GF-D8 (cell line): ENCODE data around the gene SIGLEC9.

ENCODE experiments used
- DNase-seq: peaks from one replicate; lab custom pipeline; 2025; lab: John Stamatoyannopoulos, UW

The SIGLEC9 gene

GRCh38 chr19:51124729-51125128 lies at the start of gene SIGLEC9:
Gene SIGLEC9, plus strand, starts transcription at chr19:51124906. Its CDS starts 69 bp downstream, at chr19:51124975.
- DNase-seq = no peak

DNA sequence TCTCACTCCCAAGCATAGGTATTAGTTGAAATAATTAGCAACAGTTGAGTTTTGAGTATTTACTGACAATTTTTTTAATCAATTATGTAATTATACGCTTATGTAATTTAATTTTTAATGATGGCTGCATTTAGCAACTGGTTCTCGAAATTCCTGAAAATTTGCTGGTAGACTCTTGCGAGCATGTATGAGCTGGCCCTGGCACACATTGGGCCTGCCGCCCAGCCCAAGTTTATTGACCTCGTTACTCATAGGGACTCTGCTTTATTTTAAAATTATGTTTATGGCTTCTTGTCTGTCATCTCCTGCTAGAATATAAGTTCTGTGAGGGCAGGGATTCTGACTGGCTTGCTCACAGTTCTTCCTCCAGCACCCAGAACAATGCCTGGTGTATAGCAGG lies 48.7 kb upstream of the SIGLEC9 start:
- no peak for DNase-seq

- no peak for DNase-seq
Measured at GRCh38 chr19:51076631-51077213, 48.0 kb upstream of the SIGLEC9 start.

GRCh38 chr19:51078104-51078503 lies 46.6 kb upstream of the SIGLEC9 start:
- DNase-seq = no peak

DNA sequence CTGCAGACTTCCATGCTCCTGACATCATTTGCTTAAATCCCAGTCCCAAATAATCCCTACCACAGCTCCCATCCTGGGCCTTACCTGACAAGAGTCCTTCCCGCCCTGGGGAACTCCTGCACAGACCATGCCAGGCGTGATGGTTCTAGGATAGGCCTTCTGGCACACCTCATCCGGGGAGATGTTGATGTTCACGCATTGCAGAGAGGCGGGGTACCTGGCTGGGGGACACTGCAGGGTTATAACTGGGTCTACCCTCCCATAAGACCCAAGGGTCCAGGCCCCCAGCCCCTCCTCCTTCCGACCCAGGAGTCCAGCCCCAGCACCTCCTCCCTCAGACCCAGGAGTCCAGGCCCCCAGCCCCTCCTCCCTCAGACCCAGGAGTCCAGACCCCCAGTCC lies 46.0 kb upstream of the SIGLEC9 start:
- DNase-seq = no peak

DNA sequence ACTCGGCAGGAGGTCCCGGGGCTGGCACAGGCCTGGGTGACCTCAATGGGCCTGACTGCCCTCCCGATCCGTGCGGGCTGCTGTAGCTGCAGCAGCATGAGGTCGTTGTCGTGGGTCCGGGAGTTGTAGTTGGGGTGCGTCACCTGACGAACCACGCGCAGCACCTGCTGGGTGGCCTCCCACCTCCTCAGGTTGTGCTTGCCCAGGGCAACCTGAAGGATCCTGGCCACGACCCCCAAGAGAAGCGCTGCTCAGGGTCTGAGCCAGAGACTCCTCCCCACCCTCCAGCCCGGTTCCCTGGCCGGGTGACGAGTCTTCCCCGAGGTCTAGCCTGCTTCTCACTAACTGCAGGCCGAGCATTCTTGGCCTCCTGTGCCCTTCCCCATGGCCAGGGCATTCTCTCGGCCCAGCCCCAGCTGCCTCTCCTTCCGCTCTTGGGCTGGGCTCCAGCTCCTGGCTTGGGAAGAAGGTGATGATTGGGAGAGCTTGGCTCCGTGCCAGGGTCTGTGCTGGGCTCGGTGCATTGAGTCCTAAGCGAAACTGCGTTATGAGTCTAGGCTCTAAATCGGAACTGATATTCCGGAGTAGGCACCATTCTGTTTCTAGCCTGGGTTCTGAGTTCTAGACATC lies 45.1 kb upstream of the SIGLEC9 start:
- no peak for DNase-seq

GRCh38 chr19:51081476-51081875 lies 43.2 kb upstream of the SIGLEC9 start:
- DNase-seq = no peak

DNA sequence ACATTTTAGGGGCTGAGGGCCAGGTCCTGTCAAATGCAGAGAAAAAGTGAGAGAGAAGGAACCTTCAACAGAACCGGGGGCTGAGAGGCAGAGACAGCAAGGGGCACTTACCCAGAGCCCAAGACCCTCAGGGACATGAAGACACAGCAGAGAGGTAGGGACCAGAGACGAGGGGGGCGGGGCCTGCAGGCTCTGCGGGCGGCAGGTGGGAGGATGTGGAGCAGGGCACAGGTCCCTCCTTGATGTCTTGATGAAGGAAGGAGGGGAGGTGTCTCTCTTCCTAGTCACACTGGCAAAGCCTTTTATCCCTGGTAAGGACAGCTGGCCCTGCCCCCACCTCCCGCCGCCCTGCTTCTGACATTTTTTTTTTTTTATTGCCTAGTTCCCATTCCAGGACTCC lies 42.1 kb upstream of the SIGLEC9 start, which contains the start of gene KLK14:
TSS of gene KLK14 (minus strand) at position 277 of the 400 bp plus-strand sequence. CDS start at position 4, 273 bp downstream.
- no peak for DNase-seq

- DNase-seq = no peak
Measured at GRCh38 chr19:51083181-51083580, 41.5 kb upstream of the SIGLEC9 start.

GRCh38 chr19:51083783-51084182 lies 40.9 kb upstream of the SIGLEC9 start:
- no peak for DNase-seq

DNA sequence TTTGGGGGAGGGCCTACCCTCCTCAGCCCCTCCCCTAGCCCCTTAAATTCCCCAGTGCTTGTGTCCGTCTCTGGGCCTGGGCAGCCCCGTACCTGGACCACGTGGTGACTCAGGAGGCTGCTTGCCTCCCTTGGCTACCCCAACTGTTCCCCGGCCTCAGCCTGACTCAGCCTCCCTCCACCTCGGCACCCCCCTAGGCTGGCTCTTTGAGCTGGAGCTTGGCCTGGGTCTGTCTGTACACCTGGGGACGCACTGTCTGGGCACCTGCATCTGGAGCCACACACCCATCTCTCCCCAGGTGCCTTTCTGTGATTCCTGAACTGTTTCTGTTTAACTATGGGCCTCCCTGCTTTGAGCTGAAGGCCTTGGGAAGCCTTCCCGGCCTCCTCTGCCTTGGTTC lies 40.2 kb upstream of the SIGLEC9 start:
- DNase-seq = no peak

- no peak for DNase-seq
Measured at GRCh38 chr19:51086153-51086850, 38.4 kb upstream of the SIGLEC9 start.

DNA sequence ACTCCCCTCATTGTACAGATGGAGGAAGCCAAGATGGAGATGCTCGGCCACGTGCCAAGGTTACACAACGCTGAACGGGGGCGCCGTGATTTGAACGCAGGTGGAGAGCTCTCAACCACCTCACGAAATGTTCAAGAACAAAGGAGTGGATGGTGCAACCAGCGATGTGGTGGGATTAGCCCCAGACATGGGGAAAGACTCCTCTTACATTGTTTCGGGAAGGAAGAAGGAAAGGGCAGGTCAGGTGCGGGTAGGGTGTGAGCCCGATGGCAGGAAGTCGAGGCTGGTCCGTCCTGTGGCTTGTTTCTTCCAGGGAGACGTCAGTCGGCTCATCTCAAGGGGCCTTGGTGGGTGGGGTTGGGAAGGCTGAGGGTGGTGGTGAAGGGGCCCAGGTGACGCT lies 34.9 kb upstream of the SIGLEC9 start:
- DNase-seq = no peak

GRCh38 chr19:51090471-51090870 lies 34.2 kb upstream of the SIGLEC9 start:
- no peak for DNase-seq

DNA sequence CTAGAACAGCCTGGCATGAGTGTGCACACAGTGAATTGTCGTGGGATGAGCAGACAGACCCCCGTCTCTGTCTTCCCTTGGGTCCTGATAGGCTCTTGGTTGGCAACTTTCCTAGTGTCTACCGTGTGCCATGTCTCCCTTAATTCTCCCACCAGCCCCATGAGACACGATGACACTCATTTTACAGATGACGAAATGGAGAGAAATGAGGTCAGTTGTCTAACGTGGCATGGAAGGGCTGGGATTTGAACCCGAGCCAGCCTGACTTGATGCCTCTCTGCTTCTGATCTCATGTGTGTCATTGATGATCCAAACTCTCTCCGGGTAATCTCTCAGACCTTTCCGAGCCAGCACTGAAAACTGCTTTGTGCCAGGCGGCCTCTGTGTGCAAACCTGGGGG lies 33.6 kb upstream of the SIGLEC9 start:
- DNase-seq = no peak

- DNase-seq = no peak
Measured at GRCh38 chr19:51091895-51092873, 32.5 kb upstream of the SIGLEC9 start.

DNA sequence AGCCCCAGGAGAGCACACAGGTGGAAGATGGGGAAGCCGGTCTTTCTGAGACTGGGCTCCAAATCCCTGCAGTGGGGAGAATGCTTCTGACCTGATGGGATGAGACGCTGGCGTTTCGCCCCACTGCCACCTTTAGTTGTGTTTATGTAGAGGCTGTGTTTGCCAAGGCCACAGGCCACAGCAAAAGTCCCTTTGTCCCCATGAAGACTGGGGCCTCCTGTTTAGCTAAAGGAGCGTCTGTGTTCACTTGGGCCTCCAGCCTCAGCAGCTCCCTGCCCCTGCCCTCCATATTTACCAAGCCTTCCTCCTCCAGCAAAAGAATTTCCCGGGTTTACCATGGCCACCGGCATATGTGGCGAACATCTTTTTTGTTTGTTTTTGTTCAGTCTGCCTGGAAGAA lies 31.6 kb upstream of the SIGLEC9 start:
- no peak for DNase-seq

DNA sequence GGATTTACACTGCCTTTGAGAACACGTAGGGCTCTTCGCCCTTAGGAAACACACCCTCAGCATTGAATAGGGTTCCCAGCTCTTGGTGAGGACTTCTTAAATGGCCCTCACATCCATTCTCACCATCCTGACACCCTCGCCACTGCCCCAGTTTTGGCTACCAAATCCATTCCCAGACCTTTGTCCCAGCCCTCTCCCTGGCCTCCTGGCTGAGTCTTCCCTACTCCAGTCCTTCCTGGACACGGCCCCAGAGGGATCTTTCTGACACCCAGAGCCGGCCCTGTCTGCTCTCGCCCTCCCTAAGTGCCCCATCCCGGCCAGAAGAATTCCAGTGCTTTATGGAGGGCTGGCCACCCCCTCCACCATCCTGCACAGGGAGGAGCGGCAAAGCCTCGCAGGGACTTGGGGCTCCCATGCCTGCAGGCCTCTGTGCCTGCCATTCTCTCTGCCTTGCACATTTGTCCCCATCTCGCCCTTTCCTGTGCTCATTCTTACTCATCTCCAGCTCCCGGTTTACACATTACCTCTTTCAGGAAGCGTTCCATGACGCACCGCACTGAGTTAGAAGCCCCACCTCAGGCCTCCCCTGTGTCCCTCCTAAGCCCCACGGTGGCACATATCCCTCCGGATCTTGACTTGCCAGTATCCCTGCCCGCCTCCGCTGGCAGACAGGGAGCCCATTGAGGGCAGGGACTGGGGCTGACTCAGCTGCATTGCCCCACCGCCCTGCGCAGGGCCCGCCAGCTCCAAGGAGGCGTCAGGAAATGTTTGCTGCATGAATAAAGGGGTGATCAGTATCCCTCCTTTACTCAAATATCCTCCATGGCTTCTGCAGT lies 31.0 kb upstream of the SIGLEC9 start:
- DNase-seq = no peak

DNA sequence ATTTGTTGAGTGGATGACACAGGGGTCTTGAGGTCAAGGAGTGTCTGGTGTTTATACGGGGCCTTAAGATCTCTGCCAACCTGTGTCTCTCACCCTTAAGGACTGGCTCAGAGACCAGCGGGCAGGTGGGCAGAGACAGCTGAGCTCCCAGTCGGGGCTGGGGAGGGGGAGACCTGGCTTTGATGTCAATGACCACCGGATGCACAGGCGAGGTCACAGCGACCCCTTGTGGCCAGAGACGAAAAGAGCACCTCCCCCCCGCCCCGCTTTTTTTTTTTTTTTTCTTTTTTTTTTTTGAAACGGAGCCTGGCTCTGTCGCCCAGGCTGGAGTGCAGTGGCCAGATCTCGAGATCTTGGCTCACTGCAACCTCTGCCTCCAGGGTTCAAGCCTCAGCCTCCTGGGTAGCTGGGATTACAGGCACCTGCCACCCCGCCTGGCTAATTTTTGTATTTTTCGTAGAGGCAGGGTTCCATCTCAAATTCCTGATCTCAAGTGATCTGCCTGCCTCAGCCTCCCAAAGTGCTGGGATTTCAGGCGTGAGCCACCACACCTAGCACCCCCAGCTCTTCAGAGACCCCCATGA lies 29.9 kb upstream of the SIGLEC9 start:
- no peak for DNase-seq

- DNase-seq = no peak
Measured at GRCh38 chr19:51096473-51097165, 28.1 kb upstream of the SIGLEC9 start.
